Uterus (tissue), 4 donors: ENCODE results near the gene SLC8A2. TPM values are rescaled to one million over a fixed set of nuclear protein-coding genes. Genes with fewer than 3 reads are reported as not detected.

Source experiments
- DNase-seq, 2 donors: peaks; one replicate each; pipeline ENCODE4 v3.0.0-alpha.2; 2019 to 2020
- H3K27ac ChIP-seq, 2 donors: fragments of 200-600 bp; sonication (generic); 1 replicate in 1 of 2; 2 replicates in 1 of 2; pipeline ENCODE4 v1.5.1; 2016 to 2018
- H3K27me3 ChIP-seq, 2 donors: fragments of 200-600 bp; sonication (generic); one replicate each; pipeline ENCODE4 v1.5.1; 2018 to 2019; ENCODE audit warnings: control low read depth in 1 of 2
- H3K36me3 ChIP-seq, 2 donors: fragments of 200-600 bp; sonication (generic); one replicate each; pipeline ENCODE4 v1.5.1; 2019; ENCODE audit warnings: control low read depth in 1 of 2
- H3K4me1 ChIP-seq, 2 donors: fragments of 200-600 bp; sonication (generic); one replicate each; pipeline ENCODE4 v1.5.1; 2018 to 2019; ENCODE audit warnings: control low read depth in 1 of 2
- H3K4me3 ChIP-seq, 2 donors: fragments of 200-600 bp; sonication (generic); 1 replicate in 1 of 2; 2 replicates in 1 of 2; pipeline ENCODE4 v1.5.1; 2018 to 2019; ENCODE audit warnings: mild to moderate bottlenecking in 1 of 2
- H3K9me3 ChIP-seq, 2 donors: fragments of 200-600 bp; sonication (generic); one replicate each; pipeline ENCODE4 v1.5.1; 2019; ENCODE audit warnings: control low read depth in 1 of 2
- POLR2A ChIP-seq, 2 donors: fragments of 450-650 bp; IDR thresholded peaks; one replicate each; pipeline ENCODE4 v1.6.1; 2016; ENCODE audit warnings: antibody characterized with exemption in 2 of 2, mild to moderate bottlenecking in 1 of 2, moderate library complexity in 1 of 2
- intact Hi-C: fragments of 100-400 bp; cut with DNase I; formaldehyde crosslinking; loops from one replicate; pipeline ENCODE4 v1.15.1; 2023; ENCODE audit warnings: low total_unique reads
- total RNA-seq, 4 donors: library from RNA; depleted of rRNA in 3 of 4; stranded (reverse); fragments of >200 nt in 3 of 4; gene quantifications; one replicate each; pipeline versions ENCODE4 v1.1.0 to v1.2.4, GENCODE V29; 2014 to 2023
- TF ChIP-seq, protein P1 (sequence below), 4 experiments: fragments of 200-600 bp in 2 of 4; fragments of 450-650 bp in 2 of 4; sonication (generic) in 2 of 4; IDR thresholded peaks; one replicate each; pipeline ENCODE4 v1.5.1; 2016 to 2019; ENCODE audit warnings: antibody characterized with exemption in 4 of 4, mild to moderate bottlenecking in 2 of 4, moderate library complexity in 1 of 4
- donor health status: DM: yes; HTN: yes; CAD: no.

SLC8A2 gene
- total RNA-seq, 4 donors from 2014 or later: 3.4 to 17.8 (median 11.0) TPM

DNA sequence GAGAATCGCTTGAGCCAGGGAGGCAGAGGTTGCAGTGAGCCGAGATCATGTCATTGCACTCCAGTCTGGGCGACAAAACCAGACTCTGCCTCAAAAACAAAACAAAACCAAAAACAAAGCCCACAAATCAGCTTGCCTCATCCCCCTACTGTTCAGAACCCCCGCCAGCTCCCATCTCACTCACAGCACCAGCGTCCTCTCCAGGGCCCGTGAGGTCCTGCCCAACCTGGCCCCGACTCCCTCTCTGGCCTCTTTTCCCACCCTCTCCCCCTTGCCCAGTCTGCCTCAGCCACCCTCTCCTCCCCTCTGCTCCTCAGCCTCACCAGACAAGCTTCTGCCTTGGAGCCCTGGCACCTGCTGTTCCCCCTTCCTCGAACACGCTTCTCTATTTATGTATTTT, 3.8 kb downstream of the SLC8A2 start:
- H3K9me3 ChIP-seq: no peaks in the 10 kb centered on the region
- H3K4me3 ChIP-seq: no peak overlapping the region
- peaks cover 0 to 5% of the 10 kb centered on the region in 2 donors for H3K4me1 ChIP-seq
- TF ChIP-seq POLR2A (IDR thresholded peaks at IDR 0.05): no peak
- TF ChIP-seq, protein P1, sequence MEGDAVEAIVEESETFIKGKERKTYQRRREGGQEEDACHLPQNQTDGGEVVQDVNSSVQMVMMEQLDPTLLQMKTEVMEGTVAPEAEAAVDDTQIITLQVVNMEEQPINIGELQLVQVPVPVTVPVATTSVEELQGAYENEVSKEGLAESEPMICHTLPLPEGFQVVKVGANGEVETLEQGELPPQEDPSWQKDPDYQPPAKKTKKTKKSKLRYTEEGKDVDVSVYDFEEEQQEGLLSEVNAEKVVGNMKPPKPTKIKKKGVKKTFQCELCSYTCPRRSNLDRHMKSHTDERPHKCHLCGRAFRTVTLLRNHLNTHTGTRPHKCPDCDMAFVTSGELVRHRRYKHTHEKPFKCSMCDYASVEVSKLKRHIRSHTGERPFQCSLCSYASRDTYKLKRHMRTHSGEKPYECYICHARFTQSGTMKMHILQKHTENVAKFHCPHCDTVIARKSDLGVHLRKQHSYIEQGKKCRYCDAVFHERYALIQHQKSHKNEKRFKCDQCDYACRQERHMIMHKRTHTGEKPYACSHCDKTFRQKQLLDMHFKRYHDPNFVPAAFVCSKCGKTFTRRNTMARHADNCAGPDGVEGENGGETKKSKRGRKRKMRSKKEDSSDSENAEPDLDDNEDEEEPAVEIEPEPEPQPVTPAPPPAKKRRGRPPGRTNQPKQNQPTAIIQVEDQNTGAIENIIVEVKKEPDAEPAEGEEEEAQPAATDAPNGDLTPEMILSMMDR (IDR thresholded peaks at IDR 0.05): no peak
- no peaks in the 10 kb centered on the region for H3K27me3 ChIP-seq
- no peak overlapping the region for H3K27ac ChIP-seq
- DNase-seq: no peak
- intact Hi-C loops: loop anchor here (5.0 kb wide), 1 partner anchor 86 kb away; no protein-coding TSS in a partner anchor
- H3K36me3 ChIP-seq: no peaks in the 10 kb centered on the region

DNA sequence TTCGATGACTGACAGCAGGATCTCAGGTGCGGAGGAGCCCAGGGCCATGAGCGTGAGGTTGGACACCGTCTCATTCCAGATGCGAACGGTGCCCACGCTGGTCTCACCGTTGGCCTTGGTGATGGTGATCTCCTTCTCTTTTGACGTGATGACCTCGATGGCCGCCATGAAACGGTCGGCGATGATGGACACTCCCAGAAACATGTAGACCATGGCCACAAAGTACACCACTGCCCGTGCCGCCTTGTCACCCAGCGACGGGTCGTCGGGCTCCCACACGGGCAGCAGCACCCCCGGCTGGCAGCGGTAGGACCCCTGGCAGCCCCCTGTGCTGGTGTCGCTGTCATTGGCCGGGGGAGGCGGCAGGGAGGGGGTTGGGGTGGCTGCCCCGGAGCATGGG, 5.7 kb downstream of the SLC8A2 start:
- Histone ChIP-seq H3K9me3 (no peaks in the 10 kb centered on the region), H3K4me3 (no peak overlapping the region), H3K36me3 (no peaks in the 10 kb centered on the region), H3K27ac (no peak overlapping the region), H3K4me1 (no peaks in the 10 kb centered on the region), H3K27me3 (no peaks in the 10 kb centered on the region)
- no peak for TF ChIP-seq POLR2A (IDR thresholded peaks at IDR 0.05)
- TF ChIP-seq, protein P1 (IDR thresholded peaks at IDR 0.05): no peak
- no peak for DNase-seq
- intact Hi-C loops: loop anchor here (5.0 kb wide), 1 partner anchor 84 kb away; no protein-coding TSS in a partner anchor

DNA sequence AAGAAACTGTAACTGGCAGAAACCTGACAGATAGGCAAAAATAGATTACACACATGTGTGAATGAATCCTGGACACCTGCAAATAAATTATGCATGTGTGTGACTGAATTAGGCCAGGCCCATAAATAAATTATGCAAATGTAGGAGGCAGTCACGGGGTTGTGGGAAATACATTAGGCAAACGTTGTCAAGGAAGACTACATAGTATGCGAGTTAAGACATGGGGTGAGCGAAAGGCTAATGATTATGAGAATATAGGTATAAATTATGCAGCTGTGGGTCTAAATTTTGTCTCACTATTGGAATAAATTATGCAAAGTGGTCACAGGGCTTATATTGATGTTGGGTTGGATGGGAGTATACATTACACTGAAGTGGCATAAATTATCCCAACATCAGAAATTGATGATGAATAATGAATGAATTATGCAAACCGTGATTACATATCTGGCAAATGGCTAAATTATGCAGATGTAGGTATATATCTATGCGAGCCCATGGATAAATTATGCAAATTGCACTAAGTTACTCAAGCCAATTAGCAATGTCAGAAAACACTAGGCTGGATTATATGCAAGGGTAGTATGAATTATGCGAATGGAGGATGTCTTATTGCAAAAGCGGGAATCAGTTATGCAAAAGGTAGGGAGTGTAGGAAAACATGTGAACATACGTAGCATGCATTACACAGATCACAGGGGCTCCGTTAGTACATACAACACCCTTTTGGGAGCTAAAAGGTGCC, 6.8 kb downstream of the SLC8A2 start:
- Histone ChIP-seq H3K4me3 (no peak overlapping the region), H3K36me3 (no peaks in the 10 kb centered on the region), H3K9me3 (no peaks in the 10 kb centered on the region), H3K27me3 (no peaks in the 10 kb centered on the region), H3K4me1 (no peaks in the 10 kb centered on the region), H3K27ac (no peak overlapping the region)
- TF ChIP-seq POLR2A (IDR thresholded peaks at IDR 0.05): no peak
- TF ChIP-seq, protein P1 (IDR thresholded peaks at IDR 0.05): no peak
- intact Hi-C loops: loop anchor here (5.0 kb wide), 1 partner anchor 83 kb away; no protein-coding TSS in a partner anchor
- DNase-seq: no peak

DNA sequence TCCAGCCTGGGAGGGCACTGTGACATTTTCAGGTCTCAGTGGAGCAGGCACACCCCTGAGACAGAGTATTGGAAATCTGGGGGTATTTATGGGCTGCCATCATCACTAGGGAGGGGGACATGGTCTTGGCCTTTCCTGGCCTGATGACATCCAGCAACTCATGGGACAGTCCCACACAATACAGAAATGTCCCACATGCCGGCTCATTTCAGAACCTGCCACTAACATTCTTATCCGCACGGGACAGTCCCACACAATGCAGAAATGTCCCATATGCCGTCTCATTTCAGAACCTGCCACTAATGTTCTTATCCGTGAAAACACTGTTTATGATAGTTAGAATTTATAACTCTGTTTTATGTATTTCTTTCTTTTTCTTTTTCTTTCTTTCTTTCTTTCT, 9.8 kb downstream of the SLC8A2 start:
- H3K9me3 ChIP-seq: no peaks in the 10 kb centered on the region
- no peaks in the 10 kb centered on the region for H3K36me3 ChIP-seq
- DNase-seq: no peak
- intact Hi-C loops: no loop called here
- H3K27me3 ChIP-seq: no peaks in the 10 kb centered on the region
- TF ChIP-seq POLR2A (IDR thresholded peaks at IDR 0.05): no peak
- TF ChIP-seq, protein P1 (IDR thresholded peaks at IDR 0.05): no peak
- no peak overlapping the region for H3K4me3 ChIP-seq
- H3K4me1 ChIP-seq: no peaks in the 10 kb centered on the region
- H3K27ac ChIP-seq: no peak overlapping the region

DNA sequence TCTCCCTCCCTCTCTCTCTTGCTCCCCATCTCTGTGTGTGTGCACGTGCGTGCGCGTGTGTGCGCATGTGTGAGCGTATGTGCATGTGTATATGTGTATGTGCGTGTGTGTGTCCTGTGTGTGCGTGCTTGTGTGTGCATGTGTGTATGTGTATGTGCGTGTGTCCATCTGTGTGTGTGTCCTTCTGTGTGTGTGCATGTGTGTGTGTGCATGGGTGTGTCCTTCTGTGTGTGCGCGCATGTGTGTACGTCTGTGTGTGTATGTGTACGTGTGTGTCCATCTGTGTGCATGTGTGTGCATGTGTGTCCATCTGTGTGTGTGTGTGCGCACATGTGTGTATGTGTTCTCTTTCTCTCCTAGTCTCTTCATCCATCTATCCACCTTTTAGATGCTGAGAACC, 12.2 kb downstream of the SLC8A2 start:
- Histone ChIP-seq H3K4me3 (no peak overlapping the region), H3K27me3 (no peaks in the 10 kb centered on the region), H3K9me3 (peaks cover 0 to 8% of the 10 kb centered on the region in 2 donors), H3K4me1 (no peaks in the 10 kb centered on the region), H3K27ac (no peak overlapping the region), H3K36me3 (no peaks in the 10 kb centered on the region)
- intact Hi-C loops: no loop called here
- no peak for DNase-seq
- TF ChIP-seq, protein P1 (IDR thresholded peaks at IDR 0.05): no peak
- no peak for TF ChIP-seq POLR2A (IDR thresholded peaks at IDR 0.05)
